Erythroblast (primary cell): ENCODE results near the gene COX6A1.

ENCODE experiments used
- GATA1 ChIP-seq: IDR thresholded peaks from 2 replicates; pipeline ENCODE4 v1.6.1; 2011; ENCODE audit warnings: low read depth, mild to moderate bottlenecking, control low read depth, low read length, moderate library complexity
- POLR2A ChIP-seq: IDR thresholded peaks from 2 replicates; pipeline ENCODE4 v1.6.1; 2011; ENCODE audit warnings: mild to moderate bottlenecking, low read length

- TF ChIP-seq POLR2A: no peak
- TF ChIP-seq GATA1: no peak
Observed at GRCh38 chr12:120421701-120422100, 16.2 kb upstream of the COX6A1 start.
